Iris pigment epithelial cell (primary cell): Measurements from ENCODE around the gene MED15.
"Not testable (repeated sequence)": the region's sequence is repeated elsewhere in the genome, so short reads cannot be mapped to it uniquely, and the experiment has no call there.

ENCODE experiments used
- DNase-seq: peaks from one replicate; pipeline ENCODE4 v3.0.0-alpha.2; 2011; ENCODE audit warnings: low read depth

MED15 gene

GRCh38 chr22:20604092-20604747, 96.8 kb downstream of the MED15 start:
- DNase-seq = no peak

- no peak for DNase-seq
These were observed 97.4 kb downstream of the MED15 start for GRCh38 chr22:20604776-20605221.

GRCh38 chr22:20605328-20605727, 97.9 kb downstream of the MED15 start:
- no peak for DNase-seq

GRCh38 chr22:20606041-20606783, 98.8 kb downstream of the MED15 start:
- peak; percentile 65 for DNase-seq

GRCh38 chr22:20606784-20607128, 99.3 kb downstream of the MED15 start:
- no peak for DNase-seq

GRCh38 chr22:20607157-20607907, 99.9 kb downstream of the MED15 start:
- no peak for DNase-seq

GRCh38 chr22:20610243-20610686, 102.9 kb downstream of the MED15 start:
- no peak for DNase-seq

GRCh38 chr22:20610757-20611156, 103.3 kb downstream of the MED15 start:
- no peak for DNase-seq

GRCh38 chr22:20611418-20611817, 104.0 kb downstream of the MED15 start:
- no peak for DNase-seq

GRCh38 chr22:20613301-20613700, 105.9 kb downstream of the MED15 start:
- no peak for DNase-seq

- DNase-seq = no peak
These were observed 107.6 kb downstream of the MED15 start for GRCh38 chr22:20615021-20615420.

- no peak for DNase-seq
These were observed 108.4 kb downstream of the MED15 start for GRCh38 chr22:20615533-20616450.

- no peak for DNase-seq
These were observed 109.1 kb downstream of the MED15 start for GRCh38 chr22:20616451-20617043.

- no peak for DNase-seq
These were observed 111.1 kb downstream of the MED15 start for GRCh38 chr22:20618488-20618887.

GRCh38 chr22:20619045-20619892, 111.9 kb downstream of the MED15 start:
- no peak for DNase-seq

- DNase-seq = not testable (repeated sequence)
These were observed 112.4 kb downstream of the MED15 start for GRCh38 chr22:20619893-20620194.

- no peak for DNase-seq
These were observed 113.8 kb downstream of the MED15 start for GRCh38 chr22:20621162-20621561.

- no peak for DNase-seq
These were observed 115.4 kb downstream of the MED15 start for GRCh38 chr22:20622650-20623339.

- peak; percentile 15 for DNase-seq
These were observed 116.8 kb downstream of the MED15 start for GRCh38 chr22:20624161-20624616.

GRCh38 chr22:20625270-20625669, 117.9 kb downstream of the MED15 start:
- DNase-seq = no peak
